K562 (cell line): ENCODE measurements around the gene EEF1A2. TPM values are rescaled to one million over a fixed set of nuclear protein-coding genes. Genes with fewer than 3 reads are reported as not detected.
A peak's percentile ranks its signal among the peaks of the same experiment; 100 is the strongest.

Experiments
- ATF4 ChIP-seq: fragments of 450-650 bp; formaldehyde crosslinking; IDR thresholded peaks from 2 replicates; pipeline ENCODE4 v1.4.0; 2022; ENCODE audit warnings: mild to moderate bottlenecking, moderate library complexity
- CC2D1A ChIP-seq: fragments of 450-650 bp; IDR thresholded peaks from 2 replicates; pipeline ENCODE4 v1.6.1; 2017; ENCODE audit warnings: mild to moderate bottlenecking
- CREM ChIP-seq: IDR thresholded peaks from 2 replicates; pipeline ENCODE4 v1.6.1; 2014; ENCODE audit warnings: antibody characterized with exemption, low read depth
- FOXA3 ChIP-seq, 2 experiments: fragments of 450-650 bp in 1 of 2; sonication (generic) in 1 of 2; formaldehyde crosslinking; IDR thresholded peaks in 1 of 2; conservative IDR thresholded peaks in 1 of 2; 2 replicates each; pipeline versions ENCODE4 v1.4.0 to v1.8.0; 2020 to 2022; ENCODE audit warnings: mild to moderate bottlenecking in 2 of 2, missing genetic modification reagents in 1 of 2
- FOXK2 ChIP-seq, 2 experiments: fragments of 450-650 bp; IDR thresholded peaks in 1 of 2; conservative IDR thresholded peaks in 1 of 2; 2 replicates each; pipeline ENCODE4 v1.6.1; 2016; ENCODE audit warnings: low read depth in 2 of 2, mild to moderate bottlenecking in 1 of 2
- HDAC3 ChIP-seq: fragments of 450-650 bp; IDR thresholded peaks from 2 replicates; pipeline ENCODE4 v1.6.1; 2018; ENCODE audit warnings: borderline replicate concordance, mild to moderate bottlenecking, moderate library complexity; ENCODE audit not compliant: partially characterized antibody
- JUN ChIP-seq, 2 experiments: sonication (generic) in 1 of 2; formaldehyde crosslinking in 1 of 2; IDR thresholded peaks; 2 replicates each; pipeline versions ENCODE4 v1.6.1 to v1.8.0; 2012 to 2022; ENCODE audit warnings: borderline replicate concordance in 2 of 2, mild to moderate bottlenecking in 2 of 2, improper control_type of control experiment in 1 of 2, low read depth in 1 of 2, low read length in 1 of 2, missing genetic modification reagents in 1 of 2
- JUND ChIP-seq, 2 experiments: IDR thresholded peaks; 2 replicates in 1 of 2; 3 replicates in 1 of 2; pipeline ENCODE4 v1.6.1; 2011; ENCODE audit warnings: borderline replicate concordance in 2 of 2, low read depth in 2 of 2, low read length in 2 of 2, improper control_type of control experiment in 1 of 2, missing biosample characterization in 1 of 2, missing genetic modification characterization in 1 of 2, missing genetic modification reagents in 1 of 2
- MAZ ChIP-seq, 2 experiments: fragments of 450-650 bp in 1 of 2; sonication (generic) in 1 of 2; formaldehyde crosslinking; IDR thresholded peaks in 1 of 2; conservative IDR thresholded peaks in 1 of 2; 2 replicates each; pipeline versions ENCODE4 v1.4.0 to v1.5.0; 2020; ENCODE audit warnings: mild to moderate bottlenecking in 1 of 2, missing genetic modification reagents in 1 of 2
- MBD2 ChIP-seq: sonication (generic); IDR thresholded peaks from 2 replicates; pipeline ENCODE4 v1.6.1; 2016; ENCODE audit warnings: low read depth, borderline replicate concordance
- NFIX ChIP-seq: fragments of 250-450 bp; sonication (Bioruptor Pico); IDR thresholded peaks from 2 replicates; pipeline ENCODE4 v1.4.0; 2020; ENCODE audit warnings: low read depth, mild to moderate bottlenecking, moderate library complexity
- PCBP1 ChIP-seq: fragments of 200-400 bp; formaldehyde crosslinking; IDR thresholded peaks from 2 replicates; pipeline ENCODE4 v1.6.1; 2018; ENCODE audit warnings: mild to moderate bottlenecking, low read depth, low read length; ENCODE audit not compliant: poor library complexity, severe bottlenecking
- RBM15 ChIP-seq: fragments of 200-400 bp; formaldehyde crosslinking; IDR thresholded peaks from 2 replicates; pipeline ENCODE4 v1.6.1; 2018; ENCODE audit warnings: mild to moderate bottlenecking, low read length, moderate library complexity; ENCODE audit not compliant: insufficient read depth
- SREBF1 ChIP-seq: fragments of 150-350 bp; IDR thresholded peaks from 2 replicates; pipeline ENCODE4 v1.6.1; 2014; ENCODE audit warnings: antibody characterized with exemption, low read depth, low read length, borderline replicate concordance
- U2AF1 ChIP-seq: fragments of 200-400 bp; formaldehyde crosslinking; optimal IDR thresholded peaks from 2 replicates; pipeline ENCODE3; 2017; ENCODE audit warnings: mild to moderate bottlenecking, low read depth, low read length, moderate library complexity
- ZNF589 ChIP-seq: fragments of 200-800 bp; sonication (Bioruptor generic); IDR thresholded peaks from 2 replicates; pipeline ENCODE4 v1.6.1; 2016; ENCODE audit warnings: low read depth, missing genetic modification characterization, missing compliant biosample characterization
- ZNF77 ChIP-seq: fragments of 250-450 bp; sonication (Bioruptor Pico); IDR thresholded peaks from 2 replicates; pipeline ENCODE4 v1.5.0; 2020
- ZSCAN32 ChIP-seq: fragments of 450-650 bp; formaldehyde crosslinking; IDR thresholded peaks from 2 replicates; pipeline ENCODE4 v1.4.0; 2020; ENCODE audit warnings: mild to moderate bottlenecking, moderate library complexity
- polyA plus RNA-seq, 8 experiments: library from polyadenylated mRNA; depleted of rRNA in 4 of 8; stranded (reverse) in 5 of 8; unstranded in 3 of 8; fragments of >200 nt; fragmentation: Nextera tagmentation in 2 of 8; fragmentation: Illumina TruSeq in 1 of 8; extraction: Ambion mirVana in 2 of 8; extraction: Trizol in 1 of 8; gene quantifications; 2 replicates each; pipeline versions ENCODE4 v1.2.1 to v1.2.3, GENCODE V29; 2011 to 2014; ENCODE audit warnings: inconsistent platforms in 1 of 8, missing spikeins in 1 of 8
- total RNA-seq, 7 experiments: library from RNA; depleted of rRNA in 6 of 7; stranded (reverse); fragments of >200 nt in 6 of 7; fragmentation: Illumina TruSeq in 2 of 7; extraction: Trizol in 2 of 7; gene quantifications; 2 replicates each; pipeline versions ENCODE4 v1.2.1 to v1.2.3, GENCODE V29; 2011 to 2021; ENCODE audit warnings: low replicate concordance in 1 of 7
- TF ChIP-seq, protein P1 (sequence below): fragments of 450-650 bp; IDR thresholded peaks from 2 replicates; pipeline ENCODE4 v1.6.1; 2016; ENCODE audit warnings: borderline replicate concordance
- TF ChIP-seq, protein P2 (sequence below), 2 experiments: fragments of 450-650 bp in 1 of 2; sonication (generic) in 1 of 2; formaldehyde crosslinking; conservative IDR thresholded peaks; 2 replicates each; pipeline versions ENCODE4 v1.4.0 to v1.8.1; 2020 to 2022; ENCODE audit warnings: mild to moderate bottlenecking in 1 of 2, missing genetic modification reagents in 1 of 2

The EEF1A2 gene
- total and polyA plus RNA-seq, 9 of the 15 experiments (the other 6 are each of a cell fraction or from before 2014, with no cell fraction given) = 0.04 to 29.6 (median 11.5) TPM

DNA sequence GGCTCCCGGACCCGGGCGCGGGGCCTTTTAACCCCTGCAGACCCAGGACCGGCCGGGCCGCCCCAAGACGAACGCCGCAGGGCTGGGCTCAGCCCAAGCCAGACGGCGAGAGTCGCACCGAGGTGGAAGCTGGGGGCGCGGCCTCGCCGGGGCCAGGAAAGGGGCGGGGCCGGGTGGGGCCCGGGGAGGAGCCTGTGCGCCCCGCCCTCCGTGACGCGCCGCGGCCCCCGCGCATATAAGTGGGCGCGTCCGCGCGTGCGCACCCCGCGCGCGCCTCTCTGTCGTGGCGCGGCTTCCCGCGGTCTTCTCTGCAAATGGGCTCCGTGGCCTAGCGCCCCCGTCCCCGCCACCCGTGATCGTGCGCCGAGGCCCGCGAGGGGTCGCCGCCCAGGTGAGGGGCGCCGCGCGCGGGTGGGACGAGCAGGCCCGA, 21.6 kb upstream of the EEF1A2 start, which contains the start of gene PPDPF (continued):
- TF ChIP-seq FOXK2 (conservative IDR thresholded peaks at IDR 0.05 in 1 of 2, IDR thresholded peaks at IDR 0.05 in 1 of 2; ENCODE audit: low read depth in 2 of 2) = no peak
- TF ChIP-seq RBM15 = no peak
- TF ChIP-seq JUN (IDR thresholded peaks at IDR 0.05; ENCODE audit: borderline replicate concordance, low read depth, low read length) = no peak
- TF ChIP-seq JUN (CRISPR knock-in tag; IDR thresholded peaks at IDR 0.05; ENCODE audit: borderline replicate concordance) = peak; percentile 38; the same call in 1 of the 2 replicates
- TF ChIP-seq MBD2 = peak; percentile 61; the same call in 1 of the 2 replicates
- no peak; the same call in 1 of the 2 replicates for TF ChIP-seq JUND (IDR thresholded peaks at IDR 0.05; ENCODE audit: borderline replicate concordance, low read depth, low read length)
- no peak for TF ChIP-seq JUND (tag; IDR thresholded peaks at IDR 0.05; ENCODE audit: borderline replicate concordance, low read depth, low read length)
- TF ChIP-seq CC2D1A = peak; percentile 77; the same call in 1 of the 2 replicates
- TF ChIP-seq U2AF1 = no peak
- no peak for TF ChIP-seq ZNF77
- no peak for TF ChIP-seq FOXA3 (CRISPR knock-in tag; conservative IDR thresholded peaks at IDR 0.05 in 1 of 2, IDR thresholded peaks at IDR 0.05 in 1 of 2)
- no peak; a peak in 1 of 4 replicates for TF ChIP-seq MAZ (CRISPR knock-in tag; conservative IDR thresholded peaks at IDR 0.05 in 1 of 2, IDR thresholded peaks at IDR 0.05 in 1 of 2)
- no peak for TF ChIP-seq HDAC3
- TF ChIP-seq, protein P1, sequence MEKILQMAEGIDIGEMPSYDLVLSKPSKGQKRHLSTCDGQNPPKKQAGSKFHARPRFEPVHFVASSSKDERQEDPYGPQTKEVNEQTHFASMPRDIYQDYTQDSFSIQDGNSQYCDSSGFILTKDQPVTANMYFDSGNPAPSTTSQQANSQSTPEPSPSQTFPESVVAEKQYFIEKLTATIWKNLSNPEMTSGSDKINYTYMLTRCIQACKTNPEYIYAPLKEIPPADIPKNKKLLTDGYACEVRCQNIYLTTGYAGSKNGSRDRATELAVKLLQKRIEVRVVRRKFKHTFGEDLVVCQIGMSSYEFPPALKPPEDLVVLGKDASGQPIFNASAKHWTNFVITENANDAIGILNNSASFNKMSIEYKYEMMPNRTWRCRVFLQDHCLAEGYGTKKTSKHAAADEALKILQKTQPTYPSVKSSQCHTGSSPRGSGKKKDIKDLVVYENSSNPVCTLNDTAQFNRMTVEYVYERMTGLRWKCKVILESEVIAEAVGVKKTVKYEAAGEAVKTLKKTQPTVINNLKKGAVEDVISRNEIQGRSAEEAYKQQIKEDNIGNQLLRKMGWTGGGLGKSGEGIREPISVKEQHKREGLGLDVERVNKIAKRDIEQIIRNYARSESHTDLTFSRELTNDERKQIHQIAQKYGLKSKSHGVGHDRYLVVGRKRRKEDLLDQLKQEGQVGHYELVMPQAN = no peak
- no peak for TF ChIP-seq PCBP1
- TF ChIP-seq, protein P2, sequence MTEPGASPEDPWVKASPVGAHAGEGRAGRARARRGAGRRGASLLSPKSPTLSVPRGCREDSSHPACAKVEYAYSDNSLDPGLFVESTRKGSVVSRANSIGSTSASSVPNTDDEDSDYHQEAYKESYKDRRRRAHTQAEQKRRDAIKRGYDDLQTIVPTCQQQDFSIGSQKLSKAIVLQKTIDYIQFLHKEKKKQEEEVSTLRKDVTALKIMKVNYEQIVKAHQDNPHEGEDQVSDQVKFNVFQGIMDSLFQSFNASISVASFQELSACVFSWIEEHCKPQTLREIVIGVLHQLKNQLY (CRISPR knock-in tag; conservative IDR thresholded peaks at IDR 0.05) = no peak
- no peak for TF ChIP-seq ATF4
- TF ChIP-seq NFIX = no peak
- no peak for TF ChIP-seq ZNF589 (CRISPR knock-in tag)
- no peak for TF ChIP-seq SREBF1
- TF ChIP-seq CREM = peak; percentile 85
- TF ChIP-seq ZSCAN32 (CRISPR knock-in tag) = no peak
